Neural cell (in vitro differentiated cells): ENCODE data around the gene DLG4.

Source experiments
- CTCF ChIP-seq: fragments of 450-650 bp; IDR thresholded peaks from 2 replicates; pipeline ENCODE4 v1.5.1; 2014; ENCODE audit warnings: antibody characterized with exemption, mild to moderate bottlenecking, moderate library complexity; ENCODE audit not compliant: poor library complexity, severe bottlenecking
- EP300 ChIP-seq: fragments of 450-650 bp; conservative IDR thresholded peaks from 2 replicates; pipeline ENCODE4 v1.6.1; 2014; ENCODE audit warnings: antibody characterized with exemption, mild to moderate bottlenecking, moderate library complexity; ENCODE audit not compliant: poor library complexity, severe bottlenecking
- EZH2 ChIP-seq: fragments of 200-600, 300-800 bp; shearing (Covaris generic), sonication (generic); IDR thresholded peaks from 2 replicates; pipeline ENCODE4 v1.6.1; 2014; ENCODE audit warnings: antibody characterized with exemption, low read length, borderline replicate concordance, mild to moderate bottlenecking; ENCODE audit not compliant: insufficient read depth, poor library complexity, severe bottlenecking
- MXI1 ChIP-seq: fragments of 450-650 bp; conservative IDR thresholded peaks from 2 replicates; pipeline ENCODE4 v1.6.1; 2014; ENCODE audit warnings: antibody characterized with exemption, mild to moderate bottlenecking; ENCODE audit not compliant: poor library complexity, severe bottlenecking
- POLR2AphosphoS5 ChIP-seq: IDR thresholded peaks from 2 replicates; pipeline ENCODE4 v1.6.1; 2012
- RAD21 ChIP-seq: fragments of 450-650 bp; conservative IDR thresholded peaks from 2 replicates; pipeline ENCODE4 v1.6.1; 2014; ENCODE audit warnings: antibody characterized with exemption, mild to moderate bottlenecking, moderate library complexity
- REST ChIP-seq: IDR thresholded peaks from 2 replicates; pipeline ENCODE4 v1.6.1; 2012; ENCODE audit warnings: borderline replicate concordance
- SMC3 ChIP-seq: fragments of 450-650 bp; conservative IDR thresholded peaks from 2 replicates; pipeline ENCODE4 v1.6.1; 2014; ENCODE audit warnings: antibody characterized with exemption, mild to moderate bottlenecking, moderate library complexity; ENCODE audit not compliant: poor library complexity
- TAF1 ChIP-seq: IDR thresholded peaks from 2 replicates; pipeline ENCODE4 v1.6.1; 2012; ENCODE audit warnings: low read depth

- TF ChIP-seq CTCF: no peak
- no peak for TF ChIP-seq REST
- no peak for TF ChIP-seq SMC3
- no peak for TF ChIP-seq EZH2
- TF ChIP-seq RAD21: no peak
- TF ChIP-seq POLR2AphosphoS5: no peak
- no peak for TF ChIP-seq EP300
- no peak for TF ChIP-seq TAF1
- TF ChIP-seq MXI1: no peak
Measured at GRCh38 chr17:7241090-7241733, 21.6 kb upstream of the DLG4 start.
